ENCODE data around the gene SEMA3E. TPM values are rescaled to one million over a fixed set of nuclear protein-coding genes. Genes with fewer than 3 reads are reported as not detected.

SEMA3E gene
- total RNA-seq, 1 donor, result 0.43 TPM

GRCh38 chr7:83429493-83429892 is 219.4 kb downstream of the SEMA3E start:
- no peak for TF ChIP-seq CTCF (IDR thresholded peaks at IDR 0.05; ENCODE audit: insufficient read depth, low read depth, low read length)
- no peak for DNase-seq (ENCODE audit: low read depth)
- no peak overlapping the region for H3K4me3 ChIP-seq (ENCODE audit: low read depth, low read length)

- DNase-seq (ENCODE audit: low read depth), result no peak
- TF ChIP-seq CTCF (IDR thresholded peaks at IDR 0.05; ENCODE audit: insufficient read depth, low read depth, low read length), result no peak
Measured at GRCh38 chr7:83427884-83428283, 221.1 kb downstream of the SEMA3E start.

GRCh38 chr7:83426325-83426724 is 222.6 kb downstream of the SEMA3E start:
- DNase-seq (ENCODE audit: low read depth), result no peak
- H3K4me3 ChIP-seq (ENCODE audit: low read depth, low read length), result no peak overlapping the region
- TF ChIP-seq CTCF (IDR thresholded peaks at IDR 0.05; ENCODE audit: insufficient read depth, low read depth, low read length), result no peak

More at GRCh38 chr7:83427884-83428283, 221.1 kb downstream of the SEMA3E start:
- no peak overlapping the region for H3K4me3 ChIP-seq (ENCODE audit: low read depth, low read length)

- DNase-seq (ENCODE audit: low read depth), result no peak
- no peak overlapping the region for H3K4me3 ChIP-seq (ENCODE audit: low read depth, low read length)
- TF ChIP-seq CTCF (IDR thresholded peaks at IDR 0.05; ENCODE audit: insufficient read depth, low read depth, low read length), result no peak
Measured at GRCh38 chr7:83419013-83419412, 229.9 kb downstream of the SEMA3E start.

GRCh38 chr7:83415840-83416239 is 233.1 kb downstream of the SEMA3E start:
- H3K4me3 ChIP-seq (ENCODE audit: low read depth, low read length), result no peak overlapping the region
- TF ChIP-seq CTCF (IDR thresholded peaks at IDR 0.05; ENCODE audit: insufficient read depth, low read depth, low read length), result no peak
- DNase-seq (ENCODE audit: low read depth), result no peak

- H3K4me3 ChIP-seq (ENCODE audit: low read depth, low read length), result no peak overlapping the region
- DNase-seq (ENCODE audit: low read depth), result no peak
- TF ChIP-seq CTCF (IDR thresholded peaks at IDR 0.05; ENCODE audit: insufficient read depth, low read depth, low read length), result no peak
Measured at GRCh38 chr7:83414947-83415346, 234.0 kb downstream of the SEMA3E start.

- TF ChIP-seq CTCF (IDR thresholded peaks at IDR 0.05; ENCODE audit: insufficient read depth, low read depth, low read length), result no peak
- no peak for DNase-seq (ENCODE audit: low read depth)
- H3K4me3 ChIP-seq (ENCODE audit: low read depth, low read length), result no peak overlapping the region
Measured at GRCh38 chr7:83413831-83414230, 235.1 kb downstream of the SEMA3E start.
